ENCODE measurements around the gene MAP4.

MAP4 gene

GRCh38 chr3:47859956-47860605 is 156.1 kb downstream of the MAP4 start:
- TF ChIP-seq, protein P1, sequence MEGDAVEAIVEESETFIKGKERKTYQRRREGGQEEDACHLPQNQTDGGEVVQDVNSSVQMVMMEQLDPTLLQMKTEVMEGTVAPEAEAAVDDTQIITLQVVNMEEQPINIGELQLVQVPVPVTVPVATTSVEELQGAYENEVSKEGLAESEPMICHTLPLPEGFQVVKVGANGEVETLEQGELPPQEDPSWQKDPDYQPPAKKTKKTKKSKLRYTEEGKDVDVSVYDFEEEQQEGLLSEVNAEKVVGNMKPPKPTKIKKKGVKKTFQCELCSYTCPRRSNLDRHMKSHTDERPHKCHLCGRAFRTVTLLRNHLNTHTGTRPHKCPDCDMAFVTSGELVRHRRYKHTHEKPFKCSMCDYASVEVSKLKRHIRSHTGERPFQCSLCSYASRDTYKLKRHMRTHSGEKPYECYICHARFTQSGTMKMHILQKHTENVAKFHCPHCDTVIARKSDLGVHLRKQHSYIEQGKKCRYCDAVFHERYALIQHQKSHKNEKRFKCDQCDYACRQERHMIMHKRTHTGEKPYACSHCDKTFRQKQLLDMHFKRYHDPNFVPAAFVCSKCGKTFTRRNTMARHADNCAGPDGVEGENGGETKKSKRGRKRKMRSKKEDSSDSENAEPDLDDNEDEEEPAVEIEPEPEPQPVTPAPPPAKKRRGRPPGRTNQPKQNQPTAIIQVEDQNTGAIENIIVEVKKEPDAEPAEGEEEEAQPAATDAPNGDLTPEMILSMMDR (IDR thresholded peaks at IDR 0.05; ENCODE audit: insufficient read depth, low read depth, low read length, missing control alignments): no peak
- no peak overlapping the region for H3K4me3 ChIP-seq (ENCODE audit: low read length)
- DNase-seq (ENCODE audit: low read depth): no peak

- TF ChIP-seq, protein P1 (IDR thresholded peaks at IDR 0.05; ENCODE audit: insufficient read depth, low read depth, low read length, missing control alignments): no peak
- no peak for DNase-seq (ENCODE audit: low read depth)
- H3K4me3 ChIP-seq (ENCODE audit: low read length): no peak overlapping the region
Measured at GRCh38 chr3:47857151-47857550, 159.1 kb downstream of the MAP4 start.

DNA sequence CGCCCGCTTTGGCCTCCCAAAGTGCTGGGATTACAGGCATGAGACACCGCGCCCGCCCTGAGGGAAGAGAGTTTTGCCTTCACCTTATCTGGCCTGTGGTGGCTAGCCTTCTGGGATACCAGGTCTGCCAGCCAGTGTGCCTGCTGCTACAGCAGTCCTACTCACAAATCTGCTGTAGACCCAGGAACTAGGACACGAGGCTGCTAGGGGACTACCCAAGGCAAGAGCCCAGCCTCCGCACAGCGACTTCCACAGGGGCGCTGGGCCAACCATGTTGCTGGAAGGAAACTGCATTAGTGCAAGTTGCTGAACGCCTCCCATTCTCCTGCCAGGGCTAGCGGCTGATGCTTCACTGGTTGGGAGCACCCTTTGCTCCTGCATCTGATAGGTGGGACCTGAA is 159.5 kb downstream of the MAP4 start:
- no peak overlapping the region for H3K4me3 ChIP-seq (ENCODE audit: low read length)
- DNase-seq (ENCODE audit: low read depth): no peak
- TF ChIP-seq, protein P1 (IDR thresholded peaks at IDR 0.05; ENCODE audit: insufficient read depth, low read depth, low read length, missing control alignments): no peak

DNA sequence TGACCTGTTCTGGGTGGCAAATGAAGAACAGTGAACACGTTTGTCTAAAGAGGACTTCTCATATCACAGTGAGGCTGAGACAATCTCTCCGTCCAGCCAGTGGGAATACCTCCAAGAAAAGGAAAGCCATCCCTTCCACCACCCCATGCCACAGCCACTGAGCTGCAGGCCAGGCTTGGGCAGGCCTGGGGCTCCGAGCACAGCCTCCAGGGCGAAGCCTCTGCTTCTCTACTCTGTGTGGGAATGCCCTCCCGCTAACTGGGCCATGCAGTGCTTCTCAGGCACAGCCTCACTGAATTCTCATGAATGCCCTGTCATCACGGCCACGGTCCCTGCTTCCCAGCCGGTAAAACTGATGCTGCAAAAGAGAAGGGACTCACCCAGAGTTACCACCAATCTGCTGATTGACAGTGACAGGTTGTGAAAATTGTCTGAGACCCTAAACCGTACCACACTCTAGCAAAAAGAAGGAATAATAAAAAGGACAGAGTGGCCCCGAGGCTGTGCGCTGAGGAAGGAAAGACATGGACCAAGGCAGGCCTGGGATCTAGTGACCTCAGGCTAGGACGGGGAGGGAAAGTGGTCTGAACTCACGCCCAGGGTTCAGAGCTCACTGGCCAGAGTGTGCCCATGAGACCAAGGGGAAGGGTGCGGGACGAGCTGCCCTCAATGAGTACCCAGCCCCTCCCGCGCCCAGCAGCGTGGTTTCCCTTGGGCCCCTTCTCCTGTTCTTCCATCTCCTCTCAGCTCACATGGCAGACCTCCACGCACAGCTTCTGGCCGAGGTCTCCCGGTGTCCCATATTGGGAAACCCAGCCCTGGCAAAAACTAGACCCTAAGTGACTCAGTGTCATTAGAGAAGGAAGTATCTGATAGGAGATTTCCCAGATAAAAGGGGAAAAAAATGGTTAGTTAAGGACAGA is 160.5 kb downstream of the MAP4 start:
- no peak overlapping the region for H3K4me3 ChIP-seq (ENCODE audit: low read length)
- no peak for DNase-seq (ENCODE audit: low read depth)
- TF ChIP-seq, protein P1 (IDR thresholded peaks at IDR 0.05; ENCODE audit: insufficient read depth, low read depth, low read length, missing control alignments): no peak

GRCh38 chr3:47854720-47855455 is 161.3 kb downstream of the MAP4 start:
- TF ChIP-seq, protein P1 (IDR thresholded peaks at IDR 0.05; ENCODE audit: insufficient read depth, low read depth, low read length, missing control alignments): no peak
- H3K4me3 ChIP-seq (ENCODE audit: low read length): no peak overlapping the region
- DNase-seq (ENCODE audit: low read depth): no peak

GRCh38 chr3:47854267-47854666 is 161.9 kb downstream of the MAP4 start:
- DNase-seq (ENCODE audit: low read depth): no peak
- TF ChIP-seq, protein P1 (IDR thresholded peaks at IDR 0.05; ENCODE audit: insufficient read depth, low read depth, low read length, missing control alignments): no peak
- no peak overlapping the region for H3K4me3 ChIP-seq (ENCODE audit: low read length)
